GM21423 (cell line): ENCODE data around the gene EPHA6.
"Not testable (repeated sequence)": the region's sequence is repeated elsewhere in the genome, so short reads cannot be mapped to it uniquely, and the experiment has no call there.

Experiments
- ATAC-seq: cut with Tn5 transposase; IDR thresholded peaks from one replicate; pipeline ENCODE4 v1.9.1; 2021; ENCODE audit warnings: mild to moderate bottlenecking, moderate library complexity; ENCODE audit not compliant: unreplicated experiment

EPHA6 gene

DNA sequence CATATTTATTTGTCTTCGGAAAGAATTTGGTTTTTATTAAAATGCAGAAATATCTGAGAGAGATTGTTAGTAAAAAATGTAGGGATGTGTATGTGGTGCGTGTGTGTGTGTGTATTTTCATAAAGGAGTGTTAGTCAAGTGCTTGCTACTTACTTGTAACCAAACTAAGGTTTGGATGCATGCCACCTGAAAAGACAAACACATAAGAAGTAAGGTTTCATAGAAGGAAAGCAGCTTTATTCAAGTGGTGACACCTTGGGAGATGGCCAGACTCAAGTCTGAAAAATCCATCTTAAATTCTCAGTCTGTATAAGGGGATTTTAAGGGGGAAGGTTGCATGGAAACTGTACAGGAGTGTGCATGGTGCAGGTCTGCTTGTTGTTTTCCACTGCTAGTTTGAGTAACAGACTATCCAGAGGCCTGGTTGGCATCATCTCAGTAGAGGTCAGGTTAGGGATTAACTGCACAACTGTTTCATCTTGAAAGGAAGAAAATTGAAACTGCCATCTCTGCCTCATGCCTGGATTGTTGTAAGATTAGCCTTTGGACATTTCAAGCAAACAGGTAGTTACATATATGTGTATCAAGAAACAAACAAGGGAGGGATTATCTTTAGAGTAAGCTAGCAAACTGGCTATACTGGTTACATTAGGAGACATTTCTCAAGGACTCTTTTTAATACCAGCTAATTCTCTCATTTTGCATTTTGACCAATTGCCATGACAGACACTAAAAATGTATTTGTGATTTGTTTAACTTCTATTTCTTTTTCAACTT, 196.7 kb downstream of the EPHA6 start:
- no peak for ATAC-seq

DNA sequence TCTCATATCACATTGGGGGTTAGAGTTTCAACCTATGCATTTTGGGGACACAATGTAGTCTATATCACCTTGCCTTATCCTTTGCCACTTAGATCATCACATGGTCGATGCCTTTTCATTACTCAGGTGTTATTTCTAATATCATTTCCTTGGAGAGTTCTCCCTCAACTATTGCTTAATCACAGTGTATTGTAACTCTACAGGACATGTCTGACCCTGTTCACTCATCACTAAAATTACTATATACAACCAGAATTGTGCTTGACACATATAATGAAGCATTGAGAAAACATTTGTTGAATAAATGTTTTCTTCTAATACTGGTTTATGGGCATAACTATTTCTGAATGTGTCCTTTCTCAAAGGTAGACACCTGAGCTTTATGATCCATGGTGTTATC, 207.4 kb downstream of the EPHA6 start:
- no peak for ATAC-seq

DNA sequence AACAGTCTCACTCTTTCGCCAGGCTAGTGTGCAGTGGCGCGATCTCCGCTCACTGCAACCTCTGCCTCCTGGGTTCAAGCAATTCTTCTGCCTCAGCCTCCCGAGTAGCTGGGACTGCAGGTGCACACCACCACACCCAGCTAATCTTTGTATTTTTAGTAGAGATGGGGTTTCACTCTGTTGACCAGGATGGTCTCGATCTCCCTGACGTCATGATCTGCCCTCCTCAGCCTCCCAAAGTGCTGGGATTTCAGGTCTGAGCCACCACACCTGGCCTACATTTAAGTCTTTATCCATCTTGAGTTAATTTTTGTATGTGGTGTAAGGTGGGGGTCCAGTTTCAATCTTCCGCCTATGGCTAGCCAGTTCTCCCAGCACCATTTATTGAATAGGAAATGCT, 211.2 kb downstream of the EPHA6 start:
- not testable (repeated sequence) for ATAC-seq

DNA sequence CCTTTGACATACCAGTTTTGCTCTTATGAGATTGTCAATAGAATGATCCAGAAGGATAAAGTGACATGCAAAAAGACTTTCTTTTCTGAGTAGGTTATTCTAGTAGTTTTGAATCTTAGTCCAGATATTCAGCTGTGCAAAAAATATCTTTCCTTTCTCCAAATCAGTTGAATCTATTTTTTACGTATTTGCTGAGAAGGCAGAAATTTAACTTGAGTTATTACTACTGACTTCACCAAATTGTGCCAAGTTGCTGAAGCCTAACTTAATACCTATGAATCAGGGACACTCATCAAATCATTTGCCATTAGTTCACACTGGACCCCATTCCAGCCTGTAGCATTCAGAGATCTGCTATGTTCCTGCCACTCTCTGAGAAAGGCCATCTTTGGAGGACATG, 215.6 kb downstream of the EPHA6 start:
- ATAC-seq = no peak

DNA sequence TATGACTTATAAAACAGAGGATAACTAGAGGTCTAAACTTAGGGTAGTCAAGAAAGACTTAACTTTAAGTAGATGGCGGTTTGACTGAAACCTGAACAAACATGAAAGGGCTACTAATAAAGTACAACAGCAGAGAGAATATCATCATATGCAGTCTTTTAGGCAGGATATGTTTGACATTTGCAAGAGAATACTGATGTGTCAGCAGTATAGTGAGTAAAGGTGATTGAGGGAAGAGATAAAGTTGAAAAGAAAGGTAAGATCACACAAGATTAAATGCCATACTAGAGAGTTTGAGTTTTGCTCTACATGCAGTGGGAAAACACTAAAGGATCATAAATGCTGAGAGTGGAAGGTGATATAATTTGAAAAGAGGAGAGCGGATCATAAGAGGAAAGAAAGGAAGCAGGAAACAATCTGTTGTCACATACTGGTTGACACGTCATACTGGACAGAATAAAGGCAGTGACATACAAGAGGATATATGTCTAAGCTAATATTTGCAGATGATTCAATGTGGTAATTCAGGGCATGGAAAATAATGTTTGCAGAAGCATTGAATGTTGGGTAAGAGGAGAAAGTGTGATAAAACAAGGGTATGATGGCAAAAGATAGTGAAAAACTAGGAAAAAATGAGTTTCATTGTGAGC, 223.0 kb downstream of the EPHA6 start:
- ATAC-seq = no peak

DNA sequence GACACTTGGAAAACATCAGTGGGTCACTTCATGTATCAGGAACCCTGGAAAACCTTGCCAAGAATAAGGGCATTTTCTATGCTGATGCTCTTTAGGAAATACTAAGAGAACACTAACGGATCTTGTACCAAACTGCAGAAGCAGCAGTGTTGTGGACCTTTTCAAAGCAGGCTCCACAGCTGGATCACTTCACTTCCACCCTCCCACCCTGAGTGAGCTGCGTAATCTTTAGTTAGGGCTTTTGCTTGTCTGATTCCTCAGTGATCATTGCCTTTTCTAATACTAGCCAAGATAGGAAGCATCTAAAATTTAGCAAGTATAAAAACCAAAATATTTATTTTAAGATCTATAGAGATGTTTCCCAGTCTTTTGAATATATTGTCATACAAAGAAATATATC, 229.0 kb downstream of the EPHA6 start:
- ATAC-seq = no peak

DNA sequence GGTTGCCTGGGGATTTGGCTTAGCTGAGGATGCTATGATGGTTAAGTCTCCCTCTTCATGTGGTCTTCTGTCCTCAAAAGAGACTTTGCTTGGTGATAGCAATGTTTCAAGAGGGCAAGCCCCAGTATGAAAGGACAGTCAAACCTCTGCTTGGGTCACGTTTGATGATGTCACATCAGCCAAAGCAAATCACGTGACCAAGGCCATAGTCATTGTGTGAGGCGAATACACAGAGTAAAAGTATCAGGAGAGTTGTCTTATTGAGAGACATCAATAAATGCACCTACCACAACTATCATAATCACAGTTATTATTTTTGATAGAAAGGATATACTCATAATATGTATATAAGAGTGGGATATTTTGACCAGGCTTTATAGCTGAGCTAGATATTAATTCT, 243.0 kb downstream of the EPHA6 start:
- no peak for ATAC-seq

DNA sequence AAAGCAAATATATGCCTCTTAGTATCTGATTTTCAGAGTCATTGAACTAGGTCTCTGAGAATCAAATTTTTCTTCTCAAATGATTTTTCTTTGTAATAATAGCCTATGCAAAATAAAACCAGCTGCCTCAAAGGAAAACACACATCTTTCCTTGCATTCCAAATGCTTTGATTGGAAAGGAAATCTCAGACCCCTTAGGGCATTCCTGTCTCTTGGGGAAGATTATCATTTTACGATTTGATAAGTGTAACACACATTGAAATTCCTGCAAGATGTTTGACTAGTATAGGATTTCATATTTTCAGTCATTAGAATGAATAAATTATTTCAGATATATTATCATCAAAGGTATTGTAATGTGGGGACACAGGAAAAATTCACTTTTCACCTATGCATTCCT, 244.8 kb downstream of the EPHA6 start:
- no peak for ATAC-seq

DNA sequence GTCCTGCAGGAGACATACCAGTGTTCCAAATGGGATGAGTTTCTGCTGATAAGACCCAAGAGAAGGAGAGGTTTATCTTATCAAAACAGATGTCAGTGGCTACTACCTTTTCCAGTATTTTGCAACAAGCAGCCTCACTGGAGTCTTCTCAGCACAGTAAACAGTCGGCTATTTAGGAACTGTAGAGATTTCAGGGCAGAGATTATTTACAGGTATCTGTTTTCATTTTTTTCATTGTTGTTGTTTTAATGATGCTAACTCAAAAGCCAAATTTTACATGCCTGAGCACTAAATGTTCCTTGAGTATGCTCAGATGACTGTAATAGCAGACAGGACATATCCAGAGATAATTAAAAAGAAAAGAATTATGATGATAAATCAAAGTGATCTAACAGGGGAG, 252.1 kb downstream of the EPHA6 start:
- ATAC-seq = no peak

DNA sequence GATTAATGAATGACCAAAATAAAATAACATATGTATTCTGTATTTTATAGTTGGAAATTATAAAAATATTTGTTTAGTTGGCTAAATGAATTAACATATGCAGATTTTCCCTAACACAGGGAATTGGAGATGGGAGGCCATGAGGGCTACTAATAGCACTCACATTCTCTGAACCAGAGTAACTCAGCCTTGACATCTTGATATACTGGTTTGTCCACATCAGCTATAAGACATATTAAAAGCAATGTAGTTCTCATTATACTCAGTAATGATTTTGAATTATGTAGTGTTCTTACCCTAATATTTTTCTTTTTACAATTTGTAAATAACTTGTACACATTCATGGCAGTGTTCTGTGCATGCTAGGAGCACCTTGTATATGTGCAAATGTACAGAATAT, 255.9 kb downstream of the EPHA6 start:
- no peak for ATAC-seq

DNA sequence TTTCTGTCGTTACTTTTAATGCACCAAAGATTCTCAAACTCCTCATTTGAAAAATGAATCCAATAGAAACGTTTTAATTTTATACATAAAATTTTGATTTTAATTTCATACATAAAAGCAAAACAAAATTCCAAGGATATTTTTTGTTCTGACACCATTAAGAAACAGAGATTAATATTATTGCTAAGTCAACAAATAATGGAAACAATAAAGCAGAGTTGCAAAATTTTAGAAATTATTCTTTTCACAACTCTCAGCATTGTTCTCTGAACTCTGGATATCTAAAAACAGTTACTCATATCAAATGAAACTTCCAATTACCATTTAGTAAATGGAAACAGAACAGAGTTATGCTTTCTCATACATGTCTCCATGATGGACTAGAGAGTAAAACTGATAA, 260.2 kb downstream of the EPHA6 start:
- ATAC-seq = no peak

DNA sequence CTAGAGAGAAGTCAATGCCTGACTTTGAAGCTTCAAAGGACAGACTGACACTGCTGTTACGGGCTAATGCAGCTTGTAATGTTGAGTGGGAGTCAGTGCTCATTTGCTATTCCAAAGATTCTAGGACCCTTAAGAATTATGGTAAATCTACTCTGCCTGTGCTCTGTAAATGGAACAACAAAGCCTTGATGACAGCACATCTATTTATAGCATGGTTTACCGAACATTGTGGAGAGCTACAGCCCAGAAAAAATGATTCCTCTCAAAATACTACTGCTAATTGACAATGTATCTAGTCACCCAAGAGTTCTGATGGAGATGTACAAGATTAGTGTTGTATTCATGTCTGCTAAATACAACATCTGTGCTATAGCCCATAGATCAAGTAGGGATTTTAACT, 262.3 kb downstream of the EPHA6 start:
- no peak for ATAC-seq

DNA sequence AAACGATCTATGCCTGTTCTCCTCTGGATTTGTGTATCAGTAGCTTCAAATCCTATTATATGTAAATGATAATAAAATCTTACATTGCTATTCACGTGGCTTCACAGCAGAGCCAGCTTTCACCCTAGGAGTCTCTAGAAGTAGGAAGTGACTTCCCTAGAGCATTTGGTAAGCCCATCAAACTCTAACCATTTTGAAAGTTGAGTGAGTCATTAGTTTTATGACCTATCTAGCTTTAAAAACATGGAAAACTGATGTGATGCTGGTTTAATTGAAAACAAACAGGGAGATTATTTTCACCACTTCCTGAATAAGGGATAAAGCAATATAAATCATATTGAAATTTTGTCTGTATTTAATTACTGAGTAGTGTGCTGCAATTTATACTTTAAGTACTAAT, 275.2 kb downstream of the EPHA6 start:
- ATAC-seq = no peak

DNA sequence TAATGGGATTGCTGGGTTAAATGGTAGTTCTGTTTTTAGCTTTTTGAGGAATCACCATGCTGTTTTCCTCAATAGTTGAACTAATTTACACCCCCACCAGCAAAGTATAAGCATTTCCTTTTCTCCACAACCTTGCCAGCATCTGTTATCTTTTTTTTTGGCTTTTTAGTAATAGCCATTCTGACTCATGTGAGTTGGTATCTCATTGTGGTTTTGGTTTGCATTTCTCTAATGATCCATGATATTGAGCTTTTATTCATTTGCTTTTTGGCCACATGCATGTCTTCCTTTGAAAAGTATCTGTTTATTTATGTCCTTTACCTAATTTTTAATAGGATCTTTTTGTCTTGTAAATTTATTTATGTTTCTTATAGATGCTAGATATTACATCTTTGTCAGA, 288.2 kb downstream of the EPHA6 start:
- ATAC-seq = no peak

DNA sequence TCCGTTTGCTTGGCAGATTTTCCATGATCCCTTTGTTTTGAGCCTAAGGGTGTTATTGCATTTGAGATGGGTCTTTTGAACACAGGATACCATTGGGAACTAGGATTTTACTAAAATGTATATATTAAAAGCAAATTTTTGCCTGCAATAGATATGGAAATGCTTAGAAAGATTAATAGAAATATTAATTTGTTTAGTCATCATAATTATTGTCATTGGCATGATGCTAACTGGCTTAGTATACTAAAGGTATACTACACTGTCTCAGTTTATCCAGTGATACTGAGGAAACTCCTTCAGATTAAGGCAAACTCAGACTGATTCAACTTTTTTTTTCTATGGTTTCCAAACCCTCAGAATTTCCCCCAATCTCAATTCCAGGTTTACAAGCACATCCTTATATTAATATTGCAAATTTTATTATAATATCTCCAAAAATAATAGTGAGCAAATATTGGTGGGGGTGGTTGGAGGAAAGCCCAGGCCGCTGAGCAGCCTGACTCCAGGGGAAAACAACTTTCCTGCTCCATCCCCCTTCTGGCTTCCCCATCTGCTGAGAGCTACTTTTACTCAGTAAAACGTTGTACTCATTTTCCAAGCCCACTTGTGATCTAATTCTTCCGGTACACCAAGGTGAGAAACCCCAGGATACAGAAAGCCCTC, 291.7 kb downstream of the EPHA6 start:
- ATAC-seq = no peak

DNA sequence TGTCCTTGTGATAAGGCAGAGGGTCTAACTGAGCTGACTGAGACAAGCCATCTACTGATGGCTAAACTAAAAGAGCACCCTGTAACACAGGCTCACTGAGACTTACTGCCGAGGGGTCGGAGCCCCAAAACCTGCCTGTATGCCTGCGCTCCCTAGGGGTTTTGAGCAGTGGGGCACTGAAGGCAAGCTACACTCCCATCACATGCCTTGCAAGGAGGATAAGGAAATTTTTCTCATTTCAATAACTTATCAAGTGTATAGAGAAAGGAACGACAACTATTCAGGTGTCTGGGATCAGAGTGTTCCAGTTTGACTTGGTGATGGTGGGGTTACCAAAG, 292.2 kb downstream of the EPHA6 start:
- no peak for ATAC-seq

DNA sequence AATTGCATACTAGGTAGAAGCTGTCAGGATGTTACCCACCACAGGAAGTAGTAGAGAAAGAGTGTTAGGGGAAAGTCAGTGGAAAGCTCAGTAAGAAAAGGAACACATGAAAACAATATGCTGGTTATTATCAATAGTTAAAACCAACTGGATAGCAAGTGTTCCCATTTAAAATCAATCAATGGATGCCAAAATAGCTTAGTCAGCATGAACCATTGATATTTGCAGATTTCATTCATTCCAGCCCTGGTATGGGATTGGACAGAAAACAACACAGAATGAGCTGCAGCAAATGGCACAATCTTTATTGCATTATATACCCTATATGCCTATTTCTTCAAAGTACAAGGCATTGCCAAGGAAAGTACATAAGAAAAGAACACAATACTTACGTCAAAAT, 293.7 kb downstream of the EPHA6 start:
- ATAC-seq = no peak

DNA sequence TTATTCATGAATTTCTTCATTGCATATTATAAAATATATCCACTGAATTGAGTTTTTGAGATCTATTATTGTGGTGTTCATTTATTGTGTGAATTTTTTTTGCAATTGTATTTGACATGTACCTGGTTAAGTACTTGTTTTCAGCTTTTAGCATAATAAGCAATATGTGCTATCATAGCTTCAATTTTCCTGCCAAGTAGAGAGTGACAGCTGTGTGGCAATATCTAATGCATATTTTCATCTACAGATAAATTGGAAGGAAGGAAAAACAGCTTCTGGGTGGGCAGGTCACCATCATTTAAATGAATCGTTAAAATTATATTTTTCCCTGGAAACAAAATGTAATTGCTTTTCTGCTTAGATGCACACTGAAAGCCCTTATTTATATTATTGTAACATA, 296.9 kb downstream of the EPHA6 start:
- no peak for ATAC-seq

DNA sequence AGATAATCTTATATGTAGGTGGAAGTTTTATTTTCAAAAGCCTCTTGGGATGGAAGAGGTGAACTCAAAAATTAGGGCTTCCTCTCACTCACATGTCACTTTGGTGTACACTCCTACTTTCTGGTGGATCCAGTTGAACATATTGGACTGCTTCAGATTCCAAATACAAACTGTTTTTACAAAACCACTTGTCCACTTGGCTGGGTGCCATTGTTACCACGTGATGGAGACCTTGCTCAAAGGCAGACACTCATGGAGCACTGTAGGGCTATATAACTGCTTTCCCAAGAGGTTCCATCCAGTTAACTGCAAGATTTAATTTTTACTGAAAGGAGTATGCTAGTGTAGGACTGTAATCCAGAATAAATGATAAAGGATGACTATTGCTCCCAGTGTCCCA, 307.0 kb downstream of the EPHA6 start:
- ATAC-seq = no peak

DNA sequence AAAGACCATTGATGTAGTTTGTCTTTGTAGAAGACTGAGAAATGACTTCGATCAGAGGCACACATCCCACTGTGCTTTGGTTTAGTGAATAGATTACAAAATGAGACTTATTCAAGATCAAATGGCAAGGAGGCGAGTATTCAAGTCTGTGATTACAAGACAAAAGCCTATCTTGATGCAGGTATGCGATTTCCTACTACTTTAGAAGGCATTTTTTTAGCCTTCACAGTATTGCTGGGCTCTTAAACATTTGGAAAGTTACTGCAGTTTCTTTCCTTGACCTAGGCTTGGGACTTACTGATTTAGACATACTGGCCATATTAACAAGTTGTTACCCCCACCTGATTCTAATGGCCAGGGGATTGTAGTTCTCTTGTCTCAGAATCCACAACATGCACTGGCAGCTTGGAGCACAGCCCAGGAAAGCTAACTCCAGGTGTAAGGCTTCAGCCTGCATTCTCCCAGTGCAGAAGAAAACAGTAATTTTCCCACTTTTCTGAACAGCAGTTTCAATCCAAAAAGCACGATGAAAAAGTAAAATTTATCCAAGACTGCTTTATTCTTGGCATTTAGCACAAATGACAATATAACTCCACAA, 311.6 kb downstream of the EPHA6 start:
- no peak for ATAC-seq

DNA sequence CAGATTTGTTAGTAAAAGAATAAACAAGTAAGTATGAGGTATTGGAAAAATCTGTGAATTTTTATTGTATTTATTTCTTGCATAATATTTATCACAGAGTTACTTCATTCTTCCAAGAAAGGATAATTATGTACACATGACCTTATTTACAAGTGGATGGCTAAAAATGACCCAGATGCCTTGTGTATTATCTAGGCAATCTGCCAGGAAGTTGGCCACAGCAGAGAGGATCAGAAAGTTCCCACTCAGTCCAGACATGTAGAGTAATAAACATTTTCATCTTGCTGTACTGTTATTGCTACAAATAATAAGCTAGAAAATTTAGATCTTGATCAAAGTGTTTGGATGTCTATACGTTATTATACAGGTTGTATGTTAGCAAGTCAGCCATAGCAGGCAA, 317.1 kb downstream of the EPHA6 start:
- ATAC-seq = no peak

DNA sequence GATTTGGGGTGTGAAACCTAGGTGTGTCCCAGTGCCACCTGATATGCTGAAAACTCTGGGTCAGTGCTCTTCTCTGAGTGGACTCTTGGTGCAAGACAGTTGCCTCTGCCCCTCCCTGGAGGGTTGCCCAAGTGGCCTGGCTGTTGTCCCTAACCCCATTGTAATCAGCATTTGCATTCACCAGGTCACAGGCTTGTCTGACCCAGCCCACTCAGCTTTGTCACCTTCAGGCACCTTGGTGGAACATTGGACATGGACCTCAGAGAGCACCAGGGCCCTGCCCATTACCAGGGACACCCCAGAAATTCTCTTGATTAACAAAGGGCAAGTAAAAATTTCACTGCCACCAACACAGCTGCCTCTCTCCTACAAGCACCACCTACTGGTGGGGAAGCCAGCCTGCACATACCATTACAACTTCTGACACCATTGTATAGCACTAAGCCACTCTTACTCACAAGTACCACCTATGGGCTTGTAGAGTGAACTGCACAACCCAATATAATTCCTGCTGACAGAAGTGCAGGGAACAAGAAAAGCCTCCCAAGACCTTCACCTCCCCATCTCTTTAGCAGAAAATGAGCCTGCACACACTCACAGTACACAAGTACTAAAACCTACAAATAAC, 324.6 kb downstream of the EPHA6 start:
- ATAC-seq = no peak
